Measurements from ENCODE around the gene IL1RAP.

The IL1RAP gene

GRCh38 chr3:190615607-190616006 lies 101.7 kb downstream of the IL1RAP start:
- DNase-seq, result no peak
- no peak overlapping the region for H3K4me3 ChIP-seq (ENCODE audit: low read depth, low read length)
- no peak for TF ChIP-seq CTCF (IDR thresholded peaks at IDR 0.05; ENCODE audit: low read depth, low read length)
- H3K9me3 ChIP-seq (ENCODE audit: severe bottlenecking), result no peaks in the 10 kb centered on the region
- no peaks in the 10 kb centered on the region for H3K27me3 ChIP-seq (ENCODE audit: insufficient read depth, low read depth, severe bottlenecking)
- no peak overlapping the region for H3K27ac ChIP-seq
- H3K36me3 ChIP-seq, result no peaks in the 10 kb centered on the region

GRCh38 chr3:190616637-190617036 lies 102.8 kb downstream of the IL1RAP start:
- no peak overlapping the region for H3K27ac ChIP-seq
- no peak for DNase-seq

GRCh38 chr3:190617185-190617584 lies 103.3 kb downstream of the IL1RAP start:
- DNase-seq, result no peak
- no peaks in the 10 kb centered on the region for H3K36me3 ChIP-seq
- H3K9me3 ChIP-seq (ENCODE audit: severe bottlenecking), result no peaks in the 10 kb centered on the region
- H3K27ac ChIP-seq, result no peak overlapping the region
- no peak overlapping the region for H3K4me3 ChIP-seq (ENCODE audit: low read depth, low read length)
- no peak for TF ChIP-seq CTCF (IDR thresholded peaks at IDR 0.05; ENCODE audit: low read depth, low read length)
- no peaks in the 10 kb centered on the region for H3K27me3 ChIP-seq (ENCODE audit: insufficient read depth, low read depth, severe bottlenecking)

More at GRCh38 chr3:190616637-190617036, 102.8 kb downstream of the IL1RAP start:
- no peaks in the 10 kb centered on the region for H3K27me3 ChIP-seq (ENCODE audit: insufficient read depth, low read depth, severe bottlenecking)
- H3K9me3 ChIP-seq (ENCODE audit: severe bottlenecking), result no peaks in the 10 kb centered on the region
- no peaks in the 10 kb centered on the region for H3K36me3 ChIP-seq
- H3K4me3 ChIP-seq (ENCODE audit: low read depth, low read length), result no peak overlapping the region
- TF ChIP-seq CTCF (IDR thresholded peaks at IDR 0.05; ENCODE audit: low read depth, low read length), result no peak

- no peak overlapping the region for H3K27ac ChIP-seq
- TF ChIP-seq CTCF (IDR thresholded peaks at IDR 0.05; ENCODE audit: low read depth, low read length), result no peak
Measured at GRCh38 chr3:190618330-190619030, 104.6 kb downstream of the IL1RAP start.

GRCh38 chr3:190619353-190619752 lies 105.5 kb downstream of the IL1RAP start:
- Histone ChIP-seq H3K27ac (no peak overlapping the region), H3K4me3 (ENCODE audit: low read depth, low read length) (no peak overlapping the region), H3K9me3 (ENCODE audit: severe bottlenecking) (no peaks in the 10 kb centered on the region), H3K27me3 (ENCODE audit: insufficient read depth, low read depth, severe bottlenecking) (no peaks in the 10 kb centered on the region), H3K36me3 (no peaks in the 10 kb centered on the region)
- no peak for DNase-seq
- TF ChIP-seq CTCF (IDR thresholded peaks at IDR 0.05; ENCODE audit: low read depth, low read length), result no peak

More at GRCh38 chr3:190618330-190619030, 104.6 kb downstream of the IL1RAP start:
- Histone ChIP-seq H3K27me3 (ENCODE audit: insufficient read depth, low read depth, severe bottlenecking) (no peaks in the 10 kb centered on the region), H3K4me3 (ENCODE audit: low read depth, low read length) (no peak overlapping the region), H3K36me3 (no peaks in the 10 kb centered on the region), H3K9me3 (ENCODE audit: severe bottlenecking) (no peaks in the 10 kb centered on the region)
- no peak for DNase-seq

- Histone ChIP-seq H3K9me3 (ENCODE audit: severe bottlenecking) (no peaks in the 10 kb centered on the region), H3K36me3 (no peaks in the 10 kb centered on the region), H3K4me3 (ENCODE audit: low read depth, low read length) (no peak overlapping the region), H3K27ac (no peak overlapping the region), H3K27me3 (ENCODE audit: insufficient read depth, low read depth, severe bottlenecking) (no peaks in the 10 kb centered on the region)
- DNase-seq, result no peak
- no peak for TF ChIP-seq CTCF (IDR thresholded peaks at IDR 0.05; ENCODE audit: low read depth, low read length)
Measured at GRCh38 chr3:190619761-190620160, 105.9 kb downstream of the IL1RAP start.
